ENCODE results near the gene FOXK2. TPM values are rescaled to one million over a fixed set of nuclear protein-coding genes. Genes with fewer than 3 reads are reported as not detected.

The FOXK2 gene
- total RNA-seq, 1 experiment from 2014 or later, result 78.9 TPM

GRCh38 chr17:82601447-82602000, 82.0 kb downstream of the FOXK2 start:
- Histone ChIP-seq H3K79me2 (ENCODE audit: low read depth) (no peaks in the 10 kb centered on the region), H3K4me2 (no peak overlapping the region), H3K4me3 (no peak overlapping the region), H3K27me3 (ENCODE audit: insufficient read depth, low read depth) (no peaks in the 10 kb centered on the region), H3K9me2 (ENCODE audit: insufficient read depth) (no peaks in the 10 kb centered on the region), H3K36me3 (ENCODE audit: low read depth) (no peaks in the 10 kb centered on the region), H2AFZ (no peak overlapping the region), H3K9me3 (ENCODE audit: insufficient read depth, low read depth) (no peaks in the 10 kb centered on the region), H3K4me1 (replicated peaks; ENCODE audit: insufficient read depth) (no peaks in the 10 kb centered on the region), H3K27ac (no peak overlapping the region), H4K20me1 (ENCODE audit: insufficient read depth) (peaks cover 6% of the 10 kb centered on the region), H3F3A (ENCODE audit: insufficient read depth, low read depth) (no peaks in the 10 kb centered on the region; the same call in 1 of the 2 replicates)
- CTCF ChIA-PET, result no interaction called here
- intact Hi-C loops (cut with micrococcal nuclease; ENCODE audit: unreplicated experiment), result no loop called here
- BruUV-seq (replicated peaks), result TSS peak; percentile 26
- no peak for TF ChIP-seq EZH2 (IDR thresholded peaks at IDR 0.05; ENCODE audit: low read depth)
- POLR2A ChIA-PET (ENCODE audit: unreplicated experiment), result no interaction called here
- no peak for DNase-seq

GRCh38 chr17:82602487-82602886, 83.0 kb downstream of the FOXK2 start:
- no peaks in the 10 kb centered on the region for H3K79me2 ChIP-seq (ENCODE audit: low read depth)
- POLR2A ChIA-PET (ENCODE audit: unreplicated experiment), result no interaction called here
- intact Hi-C loops (cut with micrococcal nuclease; ENCODE audit: unreplicated experiment), result no loop called here

GRCh38 chr17:82602986-82603710, 83.6 kb downstream of the FOXK2 start:
- intact Hi-C loops (cut with micrococcal nuclease; ENCODE audit: unreplicated experiment), result no loop called here
- H4K20me1 ChIP-seq (ENCODE audit: insufficient read depth), result peaks cover 6% of the 10 kb centered on the region
- no peak overlapping the region for H3K4me3 ChIP-seq
- H3K27ac ChIP-seq, result no peak overlapping the region
- BruUV-seq (replicated peaks), result no TSS peak
- POLR2A ChIA-PET (ENCODE audit: unreplicated experiment), result interaction anchor here (0.6 kb wide), 1 partner anchor 30 kb away, joined by 5 read pairs; no protein-coding TSS in a partner anchor
- H3F3A ChIP-seq (ENCODE audit: insufficient read depth, low read depth), result no peaks in the 10 kb centered on the region; the same call in 1 of the 2 replicates
- no peaks in the 10 kb centered on the region for H3K9me2 ChIP-seq (ENCODE audit: insufficient read depth)
- no peaks in the 10 kb centered on the region for H3K36me3 ChIP-seq (ENCODE audit: low read depth)
- H3K79me2 ChIP-seq (ENCODE audit: low read depth), result no peaks in the 10 kb centered on the region
- DNase-seq, result no peak
- TF ChIP-seq EZH2 (IDR thresholded peaks at IDR 0.05; ENCODE audit: low read depth), result no peak
- TF ChIP-seq CTCF (conservative IDR thresholded peaks at IDR 0.05), result no peak
- CTCF ChIA-PET, result no interaction called here
- no peaks in the 10 kb centered on the region for H3K4me1 ChIP-seq (replicated peaks; ENCODE audit: insufficient read depth)
- no peak overlapping the region for H2AFZ ChIP-seq
- no peaks in the 10 kb centered on the region for H3K27me3 ChIP-seq (ENCODE audit: insufficient read depth, low read depth)
- no peaks in the 10 kb centered on the region for H3K9me3 ChIP-seq (ENCODE audit: insufficient read depth, low read depth)
- H3K4me2 ChIP-seq, result no peak overlapping the region

More at GRCh38 chr17:82602487-82602886, 83.0 kb downstream of the FOXK2 start:
- no peak overlapping the region for H3K4me3 ChIP-seq
- no peaks in the 10 kb centered on the region for H3K27me3 ChIP-seq (ENCODE audit: insufficient read depth, low read depth)
- DNase-seq, result no peak
- H3F3A ChIP-seq (ENCODE audit: insufficient read depth, low read depth), result no peaks in the 10 kb centered on the region; the same call in 1 of the 2 replicates
- no peaks in the 10 kb centered on the region for H3K36me3 ChIP-seq (ENCODE audit: low read depth)
- peaks cover 6% of the 10 kb centered on the region for H4K20me1 ChIP-seq (ENCODE audit: insufficient read depth)
- no peaks in the 10 kb centered on the region for H3K9me3 ChIP-seq (ENCODE audit: insufficient read depth, low read depth)
- no TSS peak for BruUV-seq (replicated peaks)
- H3K4me1 ChIP-seq (replicated peaks; ENCODE audit: insufficient read depth), result no peaks in the 10 kb centered on the region
- H2AFZ ChIP-seq, result no peak overlapping the region
- TF ChIP-seq CTCF (conservative IDR thresholded peaks at IDR 0.05) (no peak), EZH2 (IDR thresholded peaks at IDR 0.05; ENCODE audit: low read depth) (no peak)
- CTCF ChIA-PET, result no interaction called here
- no peaks in the 10 kb centered on the region for H3K9me2 ChIP-seq (ENCODE audit: insufficient read depth)
- H3K27ac ChIP-seq, result no peak overlapping the region
- H3K4me2 ChIP-seq, result no peak overlapping the region

Data from PC-9 (cell line).